Erythroblast (primary cell): ENCODE measurements around the gene COL24A1.

Source experiments
- GATA1 ChIP-seq: IDR thresholded peaks from 2 replicates; pipeline ENCODE4 v1.6.1; 2011; ENCODE audit warnings: low read depth, mild to moderate bottlenecking, control low read depth, low read length, moderate library complexity
- POLR2A ChIP-seq: IDR thresholded peaks from 2 replicates; pipeline ENCODE4 v1.6.1; 2011; ENCODE audit warnings: mild to moderate bottlenecking, low read length

DNA sequence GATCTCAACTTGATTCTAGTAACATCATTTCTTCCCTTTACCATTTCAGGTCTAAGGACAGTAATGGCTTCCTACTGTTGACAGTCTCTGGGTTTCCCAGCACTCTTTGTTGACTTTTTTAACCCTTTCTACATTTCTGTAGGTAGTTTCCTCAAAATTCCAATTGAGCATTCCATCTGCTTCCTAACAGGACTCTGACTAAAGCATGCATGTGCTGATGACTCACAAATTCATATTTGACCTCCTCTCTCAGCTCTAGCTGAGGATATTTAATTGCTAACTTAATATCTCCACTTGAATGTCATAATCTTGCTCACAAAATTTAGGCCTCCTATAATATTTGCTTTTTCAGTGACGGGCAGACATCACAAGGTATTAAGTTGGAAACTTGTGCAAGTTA lies 355.1 kb downstream of the COL24A1 start:
- no peak for TF ChIP-seq POLR2A
- no peak for TF ChIP-seq GATA1
